Kasumi-1 (cell line): Measurements from ENCODE around the gene OXLD1.
"Not testable (repeated sequence)": the region's sequence is repeated elsewhere in the genome, so short reads cannot be mapped to it uniquely, and the experiment has no call there.

Source experiments
- DNase-seq, 2 experiments: peaks; one replicate each; lab custom pipeline; 2025; lab: John Stamatoyannopoulos, UW

The OXLD1 gene

GRCh38 chr17:81652906-81653771, 13.3 kb downstream of the OXLD1 start:
- no peak for DNase-seq

GRCh38 chr17:81651692-81652091, 14.7 kb downstream of the OXLD1 start:
- DNase-seq = no peak

- no peak for DNase-seq
These were observed 15.5 kb downstream of the OXLD1 start for GRCh38 chr17:81650951-81651350.

- no peak for DNase-seq
These were observed 17.7 kb downstream of the OXLD1 start for GRCh38 chr17:81648707-81649085.

GRCh38 chr17:81648013-81648706, 18.2 kb downstream of the OXLD1 start:
- DNase-seq = no peak

GRCh38 chr17:81647640-81648012, 18.8 kb downstream of the OXLD1 start:
- DNase-seq = no peak

- no peak for DNase-seq
These were observed 19.4 kb downstream of the OXLD1 start for GRCh38 chr17:81646869-81647600.

GRCh38 chr17:81644976-81645952, 21.1 kb downstream of the OXLD1 start:
- DNase-seq = peak; percentile 38 to 46

GRCh38 chr17:81644496-81644895, 21.9 kb downstream of the OXLD1 start:
- no peak for DNase-seq

- no peak for DNase-seq
These were observed 24.4 kb downstream of the OXLD1 start for GRCh38 chr17:81641825-81642489.

GRCh38 chr17:81640011-81640410, 26.4 kb downstream of the OXLD1 start:
- DNase-seq = no peak

- no peak for DNase-seq
These were observed 27.7 kb downstream of the OXLD1 start for GRCh38 chr17:81638683-81639082.

- peak; percentile 86 to 87 for DNase-seq
These were observed 29.7 kb downstream of the OXLD1 start, which contains the start of the genes NPLOC4 and TSPAN10 for GRCh38 chr17:81636505-81637288. NPLOC4 (minus strand) TSS chr17:81637112; CDS start chr17:81636930, 182 bp downstream. TSPAN10 (plus strand) TSS chr17:81637196; CDS start chr17:81642413, 5,217 bp downstream.

- peak; percentile 28 to 45 for DNase-seq
These were observed 30.4 kb downstream of the OXLD1 start for GRCh38 chr17:81635973-81636504.

GRCh38 chr17:81635431-81635830, 31.0 kb downstream of the OXLD1 start:
- no peak for DNase-seq

- no peak for DNase-seq
These were observed 34.9 kb downstream of the OXLD1 start for GRCh38 chr17:81631482-81631881.

GRCh38 chr17:81630274-81630673, 36.1 kb downstream of the OXLD1 start:
- DNase-seq = no peak

- no peak for DNase-seq
These were observed 44.8 kb downstream of the OXLD1 start for GRCh38 chr17:81621494-81622130.

GRCh38 chr17:81618307-81618706, 48.1 kb downstream of the OXLD1 start:
- DNase-seq = not testable (repeated sequence)
